Vagina (tissue), 2 donors: ENCODE measurements around the gene JMJD7. TPM values are rescaled to one million over a fixed set of nuclear protein-coding genes. Genes with fewer than 3 reads are reported as not detected.

Source experiments
- DNase-seq, 2 donors: peaks; one replicate each; pipeline ENCODE4 v3.0.0-alpha.2; 2017; ENCODE audit errors: extremely low spot score in 2 of 2
- H3K27ac ChIP-seq: fragments of 200-600 bp; sonication (generic); one replicate; pipeline ENCODE4 v1.5.1; 2019
- H3K27me3 ChIP-seq: fragments of 200-600 bp; sonication (generic); one replicate; pipeline ENCODE4 v1.5.1; 2019
- H3K36me3 ChIP-seq, 2 donors: fragments of 200-600 bp; sonication (generic); one replicate each; pipeline ENCODE4 v1.5.1; 2017 to 2019
- H3K4me1 ChIP-seq: fragments of 200-600 bp; sonication (generic); one replicate; pipeline ENCODE4 v1.5.1; 2019
- H3K4me3 ChIP-seq, 2 donors: fragments of 200-600 bp; sonication (generic); 1 replicate in 1 of 2; 2 replicates in 1 of 2; pipeline ENCODE4 v1.5.1; 2016 to 2019
- H3K9me3 ChIP-seq: fragments of 200-600 bp; sonication (generic); one replicate; pipeline ENCODE4 v1.5.1; 2019
- CTCF ChIP-seq, 3 experiments: fragments of 450-650 bp in 2 of 3; fragments of 200-600 bp in 1 of 3; sonication (generic) in 1 of 3; IDR thresholded peaks; one replicate each; pipeline ENCODE4 v1.5.1; 2017 to 2019; ENCODE audit warnings: antibody characterized with exemption in 3 of 3, mild to moderate bottlenecking in 2 of 3, moderate library complexity in 2 of 3
- POLR2A ChIP-seq, 2 donors: fragments of 450-650 bp; IDR thresholded peaks; one replicate each; pipeline ENCODE4 v1.6.1; 2017; ENCODE audit warnings: antibody characterized with exemption in 2 of 2, mild to moderate bottlenecking in 2 of 2, moderate library complexity in 2 of 2
- POLR2AphosphoS5 ChIP-seq, 2 donors: sonication (generic); formaldehyde crosslinking; IDR thresholded peaks; one replicate each; pipeline ENCODE4 v1.9.0; 2017; ENCODE audit warnings: antibody characterized with exemption in 2 of 2, mild to moderate bottlenecking in 2 of 2, low read depth in 1 of 2; ENCODE audit not compliant: insufficient read depth in 1 of 2
- intact Hi-C: fragments of 100-400 bp; cut with DNase I; formaldehyde crosslinking; loops from one replicate; pipeline ENCODE4 v1.15.1; 2023
- microRNA-seq: library from miRNA; unstranded; fragments of <30 nt; microRNA quantifications from one replicate; pipeline ENCODE4, GENCODE V29; 2017; ENCODE audit warnings: borderline number of aligned reads, borderline replicate concordance
- small RNA-seq: library from RNA; depleted of rRNA; stranded (forward); fragments of <200 nt; gene quantifications from one replicate; pipeline ENCODE3, GENCODE V24; 2016
- total RNA-seq: library from RNA; depleted of rRNA; stranded (reverse); fragments of >200 nt; gene quantifications from one replicate; pipeline ENCODE4 v1.2.3, GENCODE V29; 2016

JMJD7 gene
- total RNA-seq, 1 donor from 2014 or later: 26.3 TPM

- Histone ChIP-seq H3K4me3 (no peak overlapping the region), H3K27ac (no peak overlapping the region), H3K9me3 (no peaks in the 10 kb centered on the region), H3K36me3 (no peaks in the 10 kb centered on the region), H3K27me3 (no peaks in the 10 kb centered on the region), H3K4me1 (peaks cover 19% of the 10 kb centered on the region)
- DNase-seq: no peak
- intact Hi-C loops: no loop called here
- TF ChIP-seq CTCF (IDR thresholded peaks at IDR 0.05): no peak
- TF ChIP-seq POLR2A (IDR thresholded peaks at IDR 0.05): no peak
- TF ChIP-seq POLR2AphosphoS5 (IDR thresholded peaks at IDR 0.05; ENCODE audit: insufficient read depth in 1 of 2, low read depth in 1 of 2): no peak
Observed at GRCh38 chr15:41885841-41886240, 57.9 kb downstream of the JMJD7 start.

- Histone ChIP-seq H3K36me3 (no peaks in the 10 kb centered on the region), H3K4me1 (peaks cover 10% of the 10 kb centered on the region), H3K27ac (no peak overlapping the region), H3K27me3 (no peaks in the 10 kb centered on the region), H3K9me3 (no peaks in the 10 kb centered on the region), H3K4me3 (no peak overlapping the region)
- intact Hi-C loops: no loop called here
- no peak for DNase-seq
- no peak for TF ChIP-seq POLR2A (IDR thresholded peaks at IDR 0.05)
- TF ChIP-seq POLR2AphosphoS5 (IDR thresholded peaks at IDR 0.05; ENCODE audit: insufficient read depth in 1 of 2, low read depth in 1 of 2): no peak
Observed at GRCh38 chr15:41886741-41887140, 58.8 kb downstream of the JMJD7 start.

- intact Hi-C loops: no loop called here
- no peak for DNase-seq
Observed at GRCh38 chr15:41887161-41887560, 59.3 kb downstream of the JMJD7 start.

More at GRCh38 chr15:41887161-41887560, 59.3 kb downstream of the JMJD7 start:
- Histone ChIP-seq H3K27me3 (no peaks in the 10 kb centered on the region), H3K9me3 (no peaks in the 10 kb centered on the region), H3K36me3 (no peaks in the 10 kb centered on the region), H3K27ac (no peak overlapping the region), H3K4me3 (no peak overlapping the region), H3K4me1 (peaks cover 6% of the 10 kb centered on the region)
- no peak for TF ChIP-seq CTCF (IDR thresholded peaks at IDR 0.05)
- TF ChIP-seq POLR2AphosphoS5 (IDR thresholded peaks at IDR 0.05; ENCODE audit: insufficient read depth in 1 of 2, low read depth in 1 of 2): no peak
- no peak for TF ChIP-seq POLR2A (IDR thresholded peaks at IDR 0.05)

Small RNA genes lying within 50 kb of the gene (microRNA-seq; reads per million reads assigned to microRNA genes)
- not detected for gene MIR4310

Small RNA genes lying within 50 kb of the gene (small RNA-seq; reads per million reads assigned to genes)
- gene JMJD7-PLA2G4B: not detected
- not detected for gene MIR4310
- gene RNA5SP393: not detected

Other genes starting within 250 kb of the JMJD7 start
- 44.2 TPM for gene MGA, start 167.7 kb upstream of the JMJD7 start, total RNA-seq
- gene MAPKBP1, start 53.6 kb upstream of the JMJD7 start, total RNA-seq: 35.8 TPM
- gene PLA2G4B, start 10.8 kb downstream of the JMJD7 start, total RNA-seq: 34.1 TPM
- 0.49 TPM for gene SPTBN5, start 66.0 kb downstream of the JMJD7 start, total RNA-seq
- gene EHD4, start 144.5 kb downstream of the JMJD7 start, total RNA-seq: 24.6 TPM
- gene PLA2G4E, start 192.9 kb downstream of the JMJD7 start, total RNA-seq: 8.8 TPM